Right renal pelvis (tissue), 4 donors: ENCODE measurements around the gene EPHA4. TPM values are rescaled to one million over a fixed set of nuclear protein-coding genes. Genes with fewer than 3 reads are reported as not detected.

ENCODE experiments used
- DNase-seq, 4 donors: peaks; one replicate each; pipeline ENCODE4 v3.0.0-alpha.2; 2013; ENCODE audit warnings: low read depth in 4 of 4, low spot score in 3 of 4, missing footprints in 1 of 4
- polyA plus RNA-seq, 4 donors: library from polyadenylated mRNA; unstranded; fragments of 120-200 nt; gene quantifications; one replicate each; pipeline ENCODE4 v1.2.1, GENCODE V29; 2013; ENCODE audit not compliant: insufficient read length in 4 of 4

Gene EPHA4
- polyA plus RNA-seq, 4 donors: 51.1 to 69.1 (median 63.8) TPM

GRCh38 chr2:221546505-221547225, 25.4 kb downstream of the EPHA4 start:
- no peak for DNase-seq

GRCh38 chr2:221541131-221541735, 30.9 kb downstream of the EPHA4 start:
- DNase-seq: no peak

- DNase-seq: no peak
Measured at GRCh38 chr2:221539246-221539645, 32.9 kb downstream of the EPHA4 start.

GRCh38 chr2:221535824-221536223, 36.3 kb downstream of the EPHA4 start:
- DNase-seq: no peak

- no peak for DNase-seq
Measured at GRCh38 chr2:221533299-221533698, 38.8 kb downstream of the EPHA4 start.

- no peak for DNase-seq
Measured at GRCh38 chr2:221532641-221533040, 39.5 kb downstream of the EPHA4 start.

GRCh38 chr2:221530653-221531037, 41.5 kb downstream of the EPHA4 start:
- no peak for DNase-seq

GRCh38 chr2:221529943-221530652, 42.0 kb downstream of the EPHA4 start:
- DNase-seq: no peak

- DNase-seq: no peak
Measured at GRCh38 chr2:221529177-221529942, 42.7 kb downstream of the EPHA4 start.

GRCh38 chr2:221527776-221528309, 44.3 kb downstream of the EPHA4 start:
- no peak for DNase-seq

GRCh38 chr2:221524158-221524557, 47.9 kb downstream of the EPHA4 start:
- no peak for DNase-seq

- DNase-seq: no peak
Measured at GRCh38 chr2:221521233-221521845, 50.8 kb downstream of the EPHA4 start.

- no peak for DNase-seq
Measured at GRCh38 chr2:221518935-221519625, 53.0 kb downstream of the EPHA4 start.

GRCh38 chr2:221518201-221518934, 53.7 kb downstream of the EPHA4 start:
- DNase-seq: no peak

GRCh38 chr2:221517696-221518151, 54.4 kb downstream of the EPHA4 start:
- no peak for DNase-seq

GRCh38 chr2:221517146-221517695, 54.9 kb downstream of the EPHA4 start:
- no peak for DNase-seq

GRCh38 chr2:221515864-221516263, 56.2 kb downstream of the EPHA4 start:
- DNase-seq: no peak

GRCh38 chr2:221514305-221515040, 57.6 kb downstream of the EPHA4 start:
- DNase-seq: no peak
